ENCODE data around the gene NRIP1.

Gene NRIP1

DNA sequence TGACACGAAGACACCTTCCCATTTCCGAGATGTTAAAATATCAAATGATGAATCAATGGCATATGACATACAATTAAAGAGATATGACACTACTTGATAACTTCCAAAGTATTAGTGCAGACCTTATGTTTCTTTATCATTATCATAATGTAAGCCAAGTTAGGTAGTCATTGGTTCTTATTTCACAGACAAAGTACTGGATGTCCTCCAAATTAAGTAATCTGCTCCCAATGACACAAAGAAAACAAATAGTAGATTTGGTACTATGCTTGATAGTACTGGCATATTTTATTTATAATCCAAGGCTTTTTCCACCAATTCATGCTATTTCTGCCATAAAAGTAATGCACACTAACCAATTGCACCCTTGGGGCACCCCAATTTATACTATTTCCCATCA lies 11.9 kb upstream of the NRIP1 start:
- Histone ChIP-seq H3K4me1 (ENCODE audit: low read length) (no peaks in the 10 kb centered on the region), H3K79me2 (ENCODE audit: low read length) (no peaks in the 10 kb centered on the region), H3K27me3 (ENCODE audit: low read depth, low read length) (no peaks in the 10 kb centered on the region), H4K20me1 (ENCODE audit: insufficient read depth, low read length) (no peaks in the 10 kb centered on the region), H3K4me3 (ENCODE audit: low read length) (no peak overlapping the region), H2AFZ (ENCODE audit: low read depth, low read length) (no peak overlapping the region), H3K36me3 (replicated peaks; ENCODE audit: low read depth, low read length) (no peaks in the 10 kb centered on the region), H3K9ac (ENCODE audit: low read length) (no peak overlapping the region), H3K9me3 (ENCODE audit: insufficient read depth, low read length) (no peaks in the 10 kb centered on the region), H3K4me2 (ENCODE audit: low read length) (no peak overlapping the region), H3K27ac (ENCODE audit: low read length) (no peak overlapping the region)
- no peak for TF ChIP-seq EZH2phosphoT487 (IDR thresholded peaks at IDR 0.05; ENCODE audit: low read depth)

GRCh38 chr21:15071009-15071408 lies 6.2 kb upstream of the NRIP1 start:
- Histone ChIP-seq H3K4me2 (ENCODE audit: low read length) (no peak overlapping the region), H3K27me3 (ENCODE audit: low read depth, low read length) (peaks cover 4% of the 10 kb centered on the region; the same call in 1 of the 2 replicates), H3K9ac (ENCODE audit: low read length) (no peak overlapping the region), H4K20me1 (ENCODE audit: insufficient read depth, low read length) (no peaks in the 10 kb centered on the region), H2AFZ (ENCODE audit: low read depth, low read length) (no peak overlapping the region), H3K9me3 (ENCODE audit: insufficient read depth, low read length) (no peaks in the 10 kb centered on the region), H3K79me2 (ENCODE audit: low read length) (no peaks in the 10 kb centered on the region), H3K4me1 (ENCODE audit: low read length) (peaks cover 6% of the 10 kb centered on the region; the same call in 1 of the 2 replicates), H3K36me3 (replicated peaks; ENCODE audit: low read depth, low read length) (no peaks in the 10 kb centered on the region), H3K27ac (ENCODE audit: low read length) (no peak overlapping the region), H3K4me3 (ENCODE audit: low read length) (no peak overlapping the region)
- no peak for TF ChIP-seq EZH2phosphoT487 (IDR thresholded peaks at IDR 0.05; ENCODE audit: low read depth)
- TF ChIP-seq, protein P1, sequence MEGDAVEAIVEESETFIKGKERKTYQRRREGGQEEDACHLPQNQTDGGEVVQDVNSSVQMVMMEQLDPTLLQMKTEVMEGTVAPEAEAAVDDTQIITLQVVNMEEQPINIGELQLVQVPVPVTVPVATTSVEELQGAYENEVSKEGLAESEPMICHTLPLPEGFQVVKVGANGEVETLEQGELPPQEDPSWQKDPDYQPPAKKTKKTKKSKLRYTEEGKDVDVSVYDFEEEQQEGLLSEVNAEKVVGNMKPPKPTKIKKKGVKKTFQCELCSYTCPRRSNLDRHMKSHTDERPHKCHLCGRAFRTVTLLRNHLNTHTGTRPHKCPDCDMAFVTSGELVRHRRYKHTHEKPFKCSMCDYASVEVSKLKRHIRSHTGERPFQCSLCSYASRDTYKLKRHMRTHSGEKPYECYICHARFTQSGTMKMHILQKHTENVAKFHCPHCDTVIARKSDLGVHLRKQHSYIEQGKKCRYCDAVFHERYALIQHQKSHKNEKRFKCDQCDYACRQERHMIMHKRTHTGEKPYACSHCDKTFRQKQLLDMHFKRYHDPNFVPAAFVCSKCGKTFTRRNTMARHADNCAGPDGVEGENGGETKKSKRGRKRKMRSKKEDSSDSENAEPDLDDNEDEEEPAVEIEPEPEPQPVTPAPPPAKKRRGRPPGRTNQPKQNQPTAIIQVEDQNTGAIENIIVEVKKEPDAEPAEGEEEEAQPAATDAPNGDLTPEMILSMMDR (IDR thresholded peaks at IDR 0.05; ENCODE audit: low read depth, low read length) = no peak

GRCh38 chr21:15066123-15066575 lies 1.3 kb upstream of the NRIP1 start:
- H3K36me3 ChIP-seq (replicated peaks; ENCODE audit: low read depth, low read length) = no peaks in the 10 kb centered on the region
- H3K4me3 ChIP-seq (ENCODE audit: low read length) = peak overlapping the region; percentile 96
- H3K4me2 ChIP-seq (ENCODE audit: low read length) = peak overlapping the region; percentile 77
- peak overlapping the region; percentile 94 for H3K9ac ChIP-seq (ENCODE audit: low read length)
- peaks cover 20% of the 10 kb centered on the region; the same call in 1 of the 2 replicates for H3K4me1 ChIP-seq (ENCODE audit: low read length)
- H3K27me3 ChIP-seq (ENCODE audit: low read depth, low read length) = peaks cover 4% of the 10 kb centered on the region; the same call in 1 of the 2 replicates
- H3K27ac ChIP-seq (ENCODE audit: low read length) = peak overlapping the region; percentile 57
- H2AFZ ChIP-seq (ENCODE audit: low read depth, low read length) = peak overlapping the region; percentile 62
- H3K9me3 ChIP-seq (ENCODE audit: insufficient read depth, low read length) = no peaks in the 10 kb centered on the region
- H3K79me2 ChIP-seq (ENCODE audit: low read length) = peaks cover 29% of the 10 kb centered on the region
- no peaks in the 10 kb centered on the region for H4K20me1 ChIP-seq (ENCODE audit: insufficient read depth, low read length)
- TF ChIP-seq EZH2phosphoT487 (IDR thresholded peaks at IDR 0.05; ENCODE audit: low read depth) = no peak
- TF ChIP-seq, protein P1 (IDR thresholded peaks at IDR 0.05; ENCODE audit: low read depth, low read length) = no peak

- peak overlapping the region; percentile 57 for H3K27ac ChIP-seq (ENCODE audit: low read length)
- peak overlapping the region; percentile 62 for H2AFZ ChIP-seq (ENCODE audit: low read depth, low read length)
- TF ChIP-seq, protein P1 (IDR thresholded peaks at IDR 0.05; ENCODE audit: low read depth, low read length) = no peak
Measured at GRCh38 chr21:15065392-15066122, 757 bp upstream of the NRIP1 start.

More at GRCh38 chr21:15065392-15066122, 757 bp upstream of the NRIP1 start:
- peak overlapping the region; percentile 77 for H3K4me2 ChIP-seq (ENCODE audit: low read length)
- H3K4me1 ChIP-seq (ENCODE audit: low read length) = peaks cover 26% of the 10 kb centered on the region
- H3K9ac ChIP-seq (ENCODE audit: low read length) = peak overlapping the region; percentile 94
- no peaks in the 10 kb centered on the region for H4K20me1 ChIP-seq (ENCODE audit: insufficient read depth, low read length)
- peaks cover 4% of the 10 kb centered on the region; the same call in 1 of the 2 replicates for H3K27me3 ChIP-seq (ENCODE audit: low read depth, low read length)
- no peaks in the 10 kb centered on the region for H3K9me3 ChIP-seq (ENCODE audit: insufficient read depth, low read length)
- H3K79me2 ChIP-seq (ENCODE audit: low read length) = peaks cover 35% of the 10 kb centered on the region
- H3K4me3 ChIP-seq (ENCODE audit: low read length) = peak overlapping the region; percentile 96
- no peaks in the 10 kb centered on the region for H3K36me3 ChIP-seq (replicated peaks; ENCODE audit: low read depth, low read length)
